HG02981 (cell line): ENCODE data around the gene POLR3B.

Experiments
- ATAC-seq: cut with Tn5 transposase; IDR thresholded peaks from one replicate; pipeline ENCODE4 v1.9.1; 2021; ENCODE audit warnings: mild to moderate bottlenecking, moderate library complexity; ENCODE audit not compliant: unreplicated experiment

POLR3B gene

GRCh38 chr12:106412563-106412962, 55.0 kb downstream of the POLR3B start:
- no peak for ATAC-seq

- no peak for ATAC-seq
Observed at GRCh38 chr12:106415134-106415533, 57.6 kb downstream of the POLR3B start.

GRCh38 chr12:106416273-106416672, 58.7 kb downstream of the POLR3B start:
- ATAC-seq: no peak

GRCh38 chr12:106417926-106418910, 60.7 kb downstream of the POLR3B start:
- no peak for ATAC-seq

GRCh38 chr12:106418970-106419369, 61.4 kb downstream of the POLR3B start:
- ATAC-seq: no peak

- ATAC-seq: no peak
Observed at GRCh38 chr12:106423291-106423690, 65.7 kb downstream of the POLR3B start.

GRCh38 chr12:106425061-106425702, 67.6 kb downstream of the POLR3B start:
- ATAC-seq: no peak

- ATAC-seq: no peak
Observed at GRCh38 chr12:106427917-106428316, 70.4 kb downstream of the POLR3B start.

- ATAC-seq: no peak
Observed at GRCh38 chr12:106428384-106428783, 70.8 kb downstream of the POLR3B start.

GRCh38 chr12:106429043-106429552, 71.5 kb downstream of the POLR3B start:
- ATAC-seq: no peak

- ATAC-seq: no peak
Observed at GRCh38 chr12:106429636-106430035, 72.1 kb downstream of the POLR3B start.

- ATAC-seq: no peak
Observed at GRCh38 chr12:106431839-106432411, 74.4 kb downstream of the POLR3B start.

- ATAC-seq: no peak
Observed at GRCh38 chr12:106433055-106433454, 75.5 kb downstream of the POLR3B start.

GRCh38 chr12:106434526-106434925, 77.0 kb downstream of the POLR3B start:
- ATAC-seq: no peak

GRCh38 chr12:106436164-106436563, 78.6 kb downstream of the POLR3B start:
- ATAC-seq: no peak

- ATAC-seq: no peak
Observed at GRCh38 chr12:106442575-106442974, 85.0 kb downstream of the POLR3B start.

- no peak for ATAC-seq
Observed at GRCh38 chr12:106445053-106445452, 87.5 kb downstream of the POLR3B start.

- ATAC-seq: no peak
Observed at GRCh38 chr12:106445959-106446358, 88.4 kb downstream of the POLR3B start.

GRCh38 chr12:106446419-106447092, 89.0 kb downstream of the POLR3B start:
- ATAC-seq: no peak

GRCh38 chr12:106452309-106452708, 94.8 kb downstream of the POLR3B start:
- ATAC-seq: no peak

GRCh38 chr12:106455111-106455510, 97.6 kb downstream of the POLR3B start:
- ATAC-seq: no peak
